Mesendoderm (in vitro differentiated cells): ENCODE results near the gene LRRC38.

Experiments
- DNase-seq: peaks from one replicate; pipeline ENCODE4 v3.0.0; 2013
- H2AK5ac ChIP-seq: 2 replicates; pipeline ENCODE4 v1.6.1; 2013; ENCODE audit warnings: low read length, inconsistent platforms
- H2BK120ac ChIP-seq: 2 replicates; pipeline ENCODE4 v1.6.1; 2013; ENCODE audit warnings: low read depth, mild to moderate bottlenecking, low read length, moderate library complexity, mixed read lengths
- H2BK15ac ChIP-seq: replicated peaks from 2 replicates; pipeline ENCODE4 v1.6.1; 2013; ENCODE audit warnings: low read depth, mild to moderate bottlenecking, moderate library complexity
- H2BK5ac ChIP-seq: 2 replicates; pipeline ENCODE4 v1.6.1; 2013; ENCODE audit warnings: low read length, inconsistent platforms
- H3K18ac ChIP-seq: 2 replicates; pipeline ENCODE4 v1.6.1; 2013; ENCODE audit warnings: mild to moderate bottlenecking, low read length, mixed read lengths
- H3K23ac ChIP-seq: one replicate; pipeline ENCODE4 v1.6.1; 2013; ENCODE audit warnings: low read length
- H3K27ac ChIP-seq: 2 replicates; pipeline ENCODE4 v1.5.1; 2013; ENCODE audit warnings: low read depth, mild to moderate bottlenecking, inconsistent platforms, low read length, moderate library complexity
- H3K27me3 ChIP-seq: 2 replicates; pipeline ENCODE4 v1.6.1; 2013; ENCODE audit warnings: low read length, control low read depth, mild to moderate bottlenecking, inconsistent platforms; ENCODE audit not compliant: insufficient read depth, poor library complexity
- H3K36me3 ChIP-seq: 2 replicates; pipeline ENCODE4 v1.6.1; 2013; ENCODE audit warnings: low read length, inconsistent platforms; ENCODE audit not compliant: control insufficient read depth, insufficient read depth
- H3K4ac ChIP-seq: one replicate; pipeline ENCODE4 v1.6.1; 2013; ENCODE audit warnings: low read depth, mild to moderate bottlenecking, low read length, moderate library complexity
- H3K4me1 ChIP-seq: 2 replicates; pipeline ENCODE4 v1.6.1; 2013; ENCODE audit warnings: low read depth, low read length, inconsistent platforms; ENCODE audit not compliant: control insufficient read depth
- H3K4me2 ChIP-seq: 2 replicates; pipeline ENCODE4 v1.6.1; 2013; ENCODE audit warnings: low read length
- H3K4me3 ChIP-seq: 2 replicates; pipeline ENCODE4 v1.5.1; 2013; ENCODE audit warnings: mild to moderate bottlenecking, low read length
- H3K56ac ChIP-seq: one replicate; pipeline ENCODE4 v1.6.1; 2013; ENCODE audit warnings: low read length
- H3K79me1 ChIP-seq: 2 replicates; pipeline ENCODE4 v1.6.1; 2013; ENCODE audit warnings: low read length, inconsistent platforms
- H3K79me2 ChIP-seq: 2 replicates; pipeline ENCODE4 v1.6.1; 2013; ENCODE audit warnings: mild to moderate bottlenecking, low read length; ENCODE audit not compliant: control insufficient read depth, insufficient read depth
- H3K9ac ChIP-seq: 2 replicates; pipeline ENCODE4 v1.6.1; 2013; ENCODE audit warnings: low read length, inconsistent platforms
- H4K5ac ChIP-seq: one replicate; pipeline ENCODE4 v1.6.1; 2013; ENCODE audit warnings: low read length
- H4K8ac ChIP-seq: one replicate; pipeline ENCODE4 v1.6.1; 2013; ENCODE audit warnings: low read depth, mild to moderate bottlenecking, control low read depth, low read length, moderate library complexity
- WGBS: extraction: QIAGEN DNeasy Blood & Tissue Kit; methylation state at CpG from one replicate; pipeline ENCODE4 v1.1.7; 2013; ENCODE audit warnings: low lambda C conversion rate, missing lambda C conversion rate; ENCODE audit not compliant: insufficient coverage; ENCODE audit errors: extremely low coverage; 5-methylcytosine and 5-hydroxymethylcytosine counted together

Gene LRRC38

GRCh38 chr1:13505020-13505419, 8.8 kb downstream of the LRRC38 start:
- Histone ChIP-seq H3K4ac (no peak overlapping the region), H3K56ac (no peak overlapping the region), H4K8ac (no peak overlapping the region), H3K4me2 (no peak overlapping the region), H3K4me3 (no peak overlapping the region), H2BK15ac (no peak overlapping the region), H3K79me2 (no peaks in the 10 kb centered on the region), H3K79me1 (no peaks in the 10 kb centered on the region), H4K5ac (no peak overlapping the region), H3K36me3 (no peaks in the 10 kb centered on the region), H3K27ac (no peak overlapping the region), H2BK120ac (no peak overlapping the region), H3K23ac (no peak overlapping the region), H3K27me3 (no peaks in the 10 kb centered on the region), H3K4me1 (no peaks in the 10 kb centered on the region), H2BK5ac (no peak overlapping the region), H2AK5ac (no peak overlapping the region), H3K9ac (no peak overlapping the region), H3K18ac (no peak overlapping the region)
- peak; percentile 35 for DNase-seq
- WGBS, result no CpG with 5 or more reads among the region's 8 CpGs

GRCh38 chr1:13500806-13501205, 13.0 kb downstream of the LRRC38 start:
- Histone ChIP-seq H3K79me1 (no peaks in the 10 kb centered on the region), H3K4me3 (no peak overlapping the region), H3K56ac (no peak overlapping the region), H3K18ac (no peak overlapping the region), H2BK5ac (no peak overlapping the region), H2BK120ac (no peak overlapping the region), H2AK5ac (no peak overlapping the region), H3K4me1 (no peaks in the 10 kb centered on the region), H3K36me3 (no peaks in the 10 kb centered on the region), H3K27me3 (no peaks in the 10 kb centered on the region), H3K9ac (no peak overlapping the region), H3K27ac (no peak overlapping the region), H4K8ac (no peak overlapping the region), H3K23ac (no peak overlapping the region), H3K4ac (no peak overlapping the region), H3K79me2 (no peaks in the 10 kb centered on the region), H2BK15ac (no peak overlapping the region), H4K5ac (no peak overlapping the region), H3K4me2 (no peak overlapping the region)
- no CpG with 5 or more reads among the region's 10 CpGs for WGBS
- DNase-seq, result no peak

GRCh38 chr1:13499422-13499821, 14.4 kb downstream of the LRRC38 start:
- Histone ChIP-seq H3K79me2 (no peaks in the 10 kb centered on the region), H4K5ac (no peak overlapping the region), H3K36me3 (no peaks in the 10 kb centered on the region), H3K4ac (no peak overlapping the region), H2BK5ac (no peak overlapping the region), H3K56ac (no peak overlapping the region), H3K4me2 (no peak overlapping the region), H3K27ac (no peak overlapping the region), H3K9ac (no peak overlapping the region), H3K27me3 (no peaks in the 10 kb centered on the region), H2BK120ac (no peak overlapping the region), H4K8ac (no peak overlapping the region), H3K79me1 (no peaks in the 10 kb centered on the region), H2BK15ac (no peak overlapping the region), H3K4me3 (no peak overlapping the region), H3K4me1 (no peaks in the 10 kb centered on the region), H3K23ac (no peak overlapping the region), H2AK5ac (no peak overlapping the region), H3K18ac (no peak overlapping the region)
- WGBS, result no CpG with 5 or more reads among the region's 5 CpGs
- no peak for DNase-seq

- Histone ChIP-seq H3K9ac (no peak overlapping the region), H3K18ac (no peak overlapping the region), H2AK5ac (no peak overlapping the region), H2BK15ac (no peak overlapping the region), H3K56ac (no peak overlapping the region), H2BK5ac (no peak overlapping the region), H4K8ac (no peak overlapping the region), H3K36me3 (no peaks in the 10 kb centered on the region), H3K79me1 (no peaks in the 10 kb centered on the region), H3K79me2 (no peaks in the 10 kb centered on the region), H2BK120ac (no peak overlapping the region), H3K4me2 (no peak overlapping the region), H3K23ac (no peak overlapping the region), H3K4me3 (no peak overlapping the region), H4K5ac (no peak overlapping the region), H3K27me3 (no peaks in the 10 kb centered on the region), H3K27ac (no peak overlapping the region), H3K4ac (no peak overlapping the region), H3K4me1 (no peaks in the 10 kb centered on the region)
- DNase-seq, result peak; percentile 14
- WGBS, result no CpG with 5 or more reads among the region's 7 CpGs
Measured at GRCh38 chr1:13498553-13498952, 15.2 kb downstream of the LRRC38 start.

- H3K4me3 ChIP-seq, result no peak overlapping the region
- no peak for DNase-seq
- no peak overlapping the region for H3K4me2 ChIP-seq
- no peaks in the 10 kb centered on the region for H3K27me3 ChIP-seq
- H3K4me1 ChIP-seq, result no peaks in the 10 kb centered on the region
- no peak overlapping the region for H2BK120ac ChIP-seq
- no peaks in the 10 kb centered on the region for H3K79me1 ChIP-seq
- no peak overlapping the region for H3K23ac ChIP-seq
- H4K8ac ChIP-seq, result no peak overlapping the region
- H3K27ac ChIP-seq, result no peak overlapping the region
- WGBS, result no CpG with 5 or more reads among the region's 7 CpGs
- H2AK5ac ChIP-seq, result no peak overlapping the region
- H3K36me3 ChIP-seq, result no peaks in the 10 kb centered on the region
- no peak overlapping the region for H3K4ac ChIP-seq
- H4K5ac ChIP-seq, result no peak overlapping the region
- H3K18ac ChIP-seq, result no peak overlapping the region
- no peak overlapping the region for H3K9ac ChIP-seq
- no peak overlapping the region for H2BK5ac ChIP-seq
- no peak overlapping the region for H2BK15ac ChIP-seq
- H3K79me2 ChIP-seq, result no peaks in the 10 kb centered on the region
- H3K56ac ChIP-seq, result no peak overlapping the region
Measured at GRCh38 chr1:13495186-13495585, 18.6 kb downstream of the LRRC38 start.

GRCh38 chr1:13494712-13495111, 19.1 kb downstream of the LRRC38 start:
- Histone ChIP-seq H2AK5ac (no peak overlapping the region), H4K5ac (no peak overlapping the region), H2BK5ac (no peak overlapping the region), H3K4ac (no peak overlapping the region), H3K18ac (no peak overlapping the region), H3K23ac (no peak overlapping the region), H3K4me3 (no peak overlapping the region), H3K4me1 (no peaks in the 10 kb centered on the region), H4K8ac (no peak overlapping the region), H3K79me1 (no peaks in the 10 kb centered on the region), H2BK120ac (no peak overlapping the region), H3K27ac (no peak overlapping the region), H3K27me3 (no peaks in the 10 kb centered on the region), H3K4me2 (no peak overlapping the region), H2BK15ac (no peak overlapping the region), H3K36me3 (no peaks in the 10 kb centered on the region), H3K9ac (no peak overlapping the region), H3K56ac (no peak overlapping the region), H3K79me2 (no peaks in the 10 kb centered on the region)
- no CpG with 5 or more reads among the region's 6 CpGs for WGBS
- no peak for DNase-seq
